ENCODE measurements around the gene SYDE1. TPM values are rescaled to one million over a fixed set of nuclear protein-coding genes. Genes with fewer than 3 reads are reported as not detected.
A peak's percentile ranks its signal among the peaks of the same experiment; 100 is the strongest.

Gene SYDE1
- total RNA-seq, 2 donors from 2014 or later = 42.4 to 44.6 TPM

DNA sequence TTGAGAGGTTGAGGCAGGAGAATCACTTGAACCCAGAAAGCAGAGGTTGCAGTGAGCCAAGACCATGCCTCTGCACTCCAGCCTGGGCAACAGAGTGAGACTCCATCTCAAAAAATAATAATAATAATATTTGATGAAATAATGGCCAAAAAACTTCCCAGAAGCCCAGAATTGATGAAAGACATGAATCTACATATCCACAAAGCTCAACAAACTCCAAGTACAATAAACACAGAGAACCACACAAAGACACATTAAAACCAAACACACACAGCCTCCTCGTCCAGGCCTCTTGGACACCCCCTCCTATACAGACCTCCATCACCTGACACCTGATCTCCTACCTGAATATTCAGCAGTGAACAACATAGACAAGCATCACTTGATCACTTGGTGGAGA lies 3.2 kb upstream of the SYDE1 start:
- intact Hi-C loops (cut with DNase I) = loop anchor here in 1 of 2 donors (5.0 kb wide), 1 partner anchor 358 kb away; the partner anchor contains the start of gene RASAL3
- DNase-seq (ENCODE audit: low spot score) = no peak

DNA sequence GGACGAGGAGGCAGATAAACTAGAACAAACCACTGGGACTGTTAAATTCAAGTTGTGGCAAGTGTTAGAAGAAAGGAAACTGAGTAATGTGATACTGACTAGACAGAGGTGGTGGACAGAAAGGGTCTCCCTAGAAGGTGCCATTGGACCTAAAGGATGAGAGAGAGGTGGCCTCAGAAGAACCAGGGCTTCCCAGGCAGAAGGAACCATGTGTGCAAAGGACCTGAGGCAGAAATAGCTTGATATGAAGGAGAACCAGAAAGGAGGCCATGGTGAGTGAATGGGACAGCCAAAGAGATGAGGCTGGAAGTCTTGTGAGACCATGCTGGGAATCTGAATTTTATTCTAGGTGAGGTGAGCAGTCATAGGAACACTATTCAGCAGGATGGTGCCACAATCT lies 2.8 kb upstream of the SYDE1 start:
- no peak for DNase-seq (ENCODE audit: low spot score)
- intact Hi-C loops (cut with DNase I) = loop anchor here in 1 of 2 donors (5.0 kb wide), 1 partner anchor 358 kb away; the partner anchor contains the start of gene RASAL3

DNA sequence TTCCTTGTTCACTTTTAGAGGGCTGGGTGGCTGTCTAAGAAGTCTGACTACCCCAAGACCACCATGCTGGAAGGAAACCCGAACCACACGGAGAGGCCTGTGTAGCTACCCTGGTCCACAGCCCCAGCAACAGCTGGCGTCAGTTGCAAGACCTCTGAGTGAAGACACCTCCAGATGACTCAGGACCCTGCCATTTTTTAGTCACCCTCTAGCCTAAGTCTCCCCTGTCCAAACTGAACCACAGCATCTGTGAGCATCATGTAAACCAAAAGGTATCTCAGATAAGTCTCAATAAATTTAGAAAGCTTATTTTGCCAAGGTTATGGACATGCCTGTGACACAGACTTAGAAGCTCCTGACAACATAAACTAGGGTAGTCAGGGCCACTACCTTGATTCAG lies 2.2 kb upstream of the SYDE1 start:
- intact Hi-C loops (cut with DNase I) = no loop called here
- no peak for DNase-seq (ENCODE audit: low spot score)

DNA sequence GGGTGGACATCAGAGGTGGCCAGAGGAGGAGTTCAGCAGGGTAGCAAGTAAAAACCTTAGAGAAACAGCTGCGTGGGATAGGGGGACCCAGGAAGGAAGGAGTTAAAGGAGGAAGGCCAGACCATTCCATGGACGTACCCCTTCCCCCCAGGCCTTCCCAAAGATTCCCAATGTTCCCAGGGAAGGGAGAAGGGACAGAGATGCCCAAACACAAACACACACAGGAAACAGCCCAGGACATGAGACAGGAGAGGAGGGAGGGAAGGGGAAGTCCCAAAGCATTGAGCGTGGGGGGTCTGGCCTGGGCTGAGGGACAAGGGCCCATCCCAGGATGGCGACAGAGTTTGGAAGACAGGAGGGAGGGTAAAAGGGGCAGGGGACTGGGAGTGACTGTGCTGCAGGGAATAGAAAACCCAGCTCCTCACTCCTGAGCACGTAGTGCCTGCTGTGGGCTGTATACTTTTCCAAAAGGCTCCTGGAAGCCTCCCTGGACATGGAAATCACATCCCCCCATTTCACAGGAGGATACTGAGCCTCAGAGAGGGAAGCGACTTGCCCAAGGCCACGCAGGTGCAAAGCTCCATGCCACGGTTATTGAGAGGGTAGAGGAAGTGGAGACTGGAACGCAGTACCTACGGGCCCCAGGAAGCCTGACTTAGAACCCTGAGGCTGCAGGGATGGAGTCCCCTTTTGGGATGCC lies 1.1 kb downstream of the SYDE1 start:
- intact Hi-C loops (cut with DNase I) = no loop called here

DNA sequence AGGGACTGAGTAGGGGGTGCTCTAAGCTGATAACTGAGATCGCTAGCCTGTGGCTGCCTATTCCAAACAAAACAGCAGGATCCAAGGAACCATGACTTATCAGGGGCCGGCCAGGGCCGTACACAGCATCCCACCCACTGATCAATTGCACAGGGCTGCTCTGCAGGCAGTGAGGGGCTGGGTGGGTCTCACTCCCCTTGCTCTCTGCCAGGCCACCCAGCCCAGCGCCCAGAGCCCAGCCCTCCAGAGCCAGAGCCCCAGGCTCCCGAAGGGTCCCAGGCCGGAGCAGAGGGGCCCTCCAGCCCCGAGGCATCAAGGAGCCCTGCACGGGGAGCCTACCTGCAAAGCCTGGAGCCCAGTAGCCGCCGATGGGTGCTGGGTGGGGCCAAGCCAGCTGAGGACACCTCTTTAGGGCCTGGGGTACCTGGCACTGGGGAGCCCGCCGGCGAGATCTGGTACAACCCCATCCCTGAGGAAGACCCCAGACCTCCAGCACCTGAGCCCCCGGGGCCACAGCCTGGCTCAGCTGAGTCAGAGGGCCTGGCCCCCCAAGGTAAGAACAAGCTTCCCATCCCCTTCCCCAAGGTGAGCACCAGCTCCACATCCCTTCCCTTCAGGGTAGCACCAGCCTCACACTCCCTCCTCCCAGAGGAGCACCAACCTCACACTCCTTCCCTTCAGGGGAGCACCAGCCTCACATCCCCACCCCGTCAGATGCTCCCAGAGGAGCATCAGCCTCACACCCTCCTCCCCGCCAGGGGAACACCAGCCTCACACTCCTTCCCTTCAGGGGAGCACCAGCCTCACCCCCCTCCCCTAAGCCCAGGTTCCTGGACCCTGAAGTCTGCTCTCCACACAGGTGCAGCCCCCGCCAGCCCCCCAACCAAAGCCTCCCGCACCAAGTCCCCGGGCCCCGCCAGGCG lies 1.9 kb downstream of the SYDE1 start:
- intact Hi-C loops (cut with DNase I) = no loop called here
- DNase-seq (ENCODE audit: low spot score) = no peak

More for the DNA sequence above, 1.1 kb downstream of the SYDE1 start:
- no peak for DNase-seq (ENCODE audit: low spot score)

DNA sequence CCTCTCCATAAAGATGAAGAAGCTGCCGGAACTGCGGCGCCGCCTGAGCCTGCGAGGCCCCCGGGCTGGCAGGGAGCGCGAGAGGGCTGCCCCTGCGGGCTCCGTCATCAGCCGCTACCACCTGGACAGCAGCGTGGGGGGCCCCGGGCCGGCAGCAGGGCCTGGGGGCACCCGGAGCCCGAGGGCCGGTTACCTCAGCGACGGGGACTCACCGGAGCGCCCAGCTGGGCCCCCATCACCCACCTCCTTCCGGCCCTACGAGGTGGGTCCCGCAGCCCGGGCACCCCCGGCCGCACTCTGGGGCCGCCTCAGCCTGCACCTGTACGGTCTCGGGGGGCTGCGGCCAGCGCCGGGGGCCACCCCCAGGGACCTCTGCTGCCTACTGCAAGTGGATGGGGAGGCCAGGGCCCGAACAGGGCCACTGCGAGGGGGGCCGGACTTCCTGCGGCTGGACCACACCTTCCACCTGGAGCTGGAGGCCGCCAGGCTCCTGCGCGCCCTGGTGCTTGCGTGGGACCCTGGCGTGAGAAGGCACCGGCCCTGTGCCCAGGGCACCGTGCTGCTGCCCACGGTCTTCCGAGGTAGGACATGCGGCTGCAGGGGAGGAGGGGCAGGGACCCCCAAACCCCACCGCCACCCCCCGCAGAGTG lies 2.7 kb downstream of the SYDE1 start:
- intact Hi-C loops (cut with DNase I) = loop anchor here in 1 of 2 donors (10.0 kb wide), 1 partner anchor 145 kb away; no protein-coding TSS in a partner anchor
- DNase-seq (ENCODE audit: low spot score) = no peak

DNA sequence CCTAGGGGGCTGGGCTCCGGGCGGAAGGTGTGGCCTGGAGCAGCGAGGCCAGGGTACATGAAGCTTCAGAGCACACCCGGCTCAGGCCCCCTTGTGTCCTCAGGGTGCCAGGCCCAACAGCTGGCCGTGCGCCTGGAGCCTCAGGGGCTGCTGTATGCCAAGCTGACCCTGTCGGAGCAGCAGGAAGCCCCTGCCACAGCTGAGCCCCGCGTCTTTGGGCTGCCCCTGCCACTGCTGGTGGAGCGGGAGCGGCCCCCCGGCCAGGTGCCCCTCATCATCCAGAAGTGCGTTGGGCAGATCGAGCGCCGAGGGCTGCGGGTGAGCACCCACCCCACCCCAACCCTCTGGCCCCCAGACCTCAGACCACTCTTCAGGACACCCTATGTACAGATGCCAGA lies 3.2 kb downstream of the SYDE1 start:
- intact Hi-C loops (cut with DNase I) = loop anchor here in 1 of 2 donors (10.0 kb wide), 1 partner anchor 144 kb away; no protein-coding TSS in a partner anchor
- no peak for DNase-seq (ENCODE audit: low spot score)

DNA sequence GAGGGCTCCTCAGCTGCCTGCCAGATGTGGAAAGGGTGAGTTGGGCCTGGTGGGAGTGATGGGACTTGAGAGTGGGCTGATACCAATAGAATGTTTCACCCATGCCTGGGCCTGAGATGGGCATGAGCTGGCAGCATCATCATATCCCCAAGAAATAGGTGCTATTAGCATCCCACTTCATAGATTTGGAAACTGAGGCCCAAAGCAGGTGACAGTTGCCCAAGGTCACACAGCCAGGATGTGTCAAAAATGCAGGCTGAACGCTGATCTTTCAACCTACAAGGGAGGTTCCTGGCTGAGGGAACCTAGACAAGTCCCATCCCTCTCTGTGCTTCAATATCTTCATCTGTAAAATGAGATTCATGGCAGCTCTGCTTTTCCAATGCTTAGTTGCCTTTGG lies 4.6 kb downstream of the SYDE1 start:
- DNase-seq (ENCODE audit: low spot score) = no peak
- intact Hi-C loops (cut with DNase I) = loop anchor here in 1 of 2 donors (10.0 kb wide), 1 partner anchor 143 kb away; no protein-coding TSS in a partner anchor

DNA sequence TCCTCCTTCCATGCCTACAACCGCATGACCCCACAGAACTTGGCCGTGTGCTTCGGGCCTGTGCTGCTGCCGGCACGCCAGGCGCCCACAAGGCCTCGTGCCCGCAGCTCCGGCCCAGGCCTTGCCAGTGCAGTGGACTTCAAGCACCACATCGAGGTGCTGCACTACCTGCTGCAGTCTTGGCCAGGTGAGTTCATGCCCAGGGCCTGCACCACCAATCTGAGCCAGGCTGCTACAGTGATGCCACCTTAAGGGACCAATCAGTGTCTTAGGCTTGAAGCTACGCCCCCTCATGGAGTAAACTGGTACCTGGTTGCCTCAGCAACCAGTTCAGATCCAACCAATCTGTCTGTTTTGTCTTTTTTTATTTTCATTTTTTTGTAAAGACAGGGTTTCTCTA lies 5.2 kb downstream of the SYDE1 start:
- intact Hi-C loops (cut with DNase I) = loop anchor here in 1 of 2 donors (10.0 kb wide), 1 partner anchor 142 kb away; no protein-coding TSS in a partner anchor
- DNase-seq (ENCODE audit: low spot score) = peak; percentile 67

DNA sequence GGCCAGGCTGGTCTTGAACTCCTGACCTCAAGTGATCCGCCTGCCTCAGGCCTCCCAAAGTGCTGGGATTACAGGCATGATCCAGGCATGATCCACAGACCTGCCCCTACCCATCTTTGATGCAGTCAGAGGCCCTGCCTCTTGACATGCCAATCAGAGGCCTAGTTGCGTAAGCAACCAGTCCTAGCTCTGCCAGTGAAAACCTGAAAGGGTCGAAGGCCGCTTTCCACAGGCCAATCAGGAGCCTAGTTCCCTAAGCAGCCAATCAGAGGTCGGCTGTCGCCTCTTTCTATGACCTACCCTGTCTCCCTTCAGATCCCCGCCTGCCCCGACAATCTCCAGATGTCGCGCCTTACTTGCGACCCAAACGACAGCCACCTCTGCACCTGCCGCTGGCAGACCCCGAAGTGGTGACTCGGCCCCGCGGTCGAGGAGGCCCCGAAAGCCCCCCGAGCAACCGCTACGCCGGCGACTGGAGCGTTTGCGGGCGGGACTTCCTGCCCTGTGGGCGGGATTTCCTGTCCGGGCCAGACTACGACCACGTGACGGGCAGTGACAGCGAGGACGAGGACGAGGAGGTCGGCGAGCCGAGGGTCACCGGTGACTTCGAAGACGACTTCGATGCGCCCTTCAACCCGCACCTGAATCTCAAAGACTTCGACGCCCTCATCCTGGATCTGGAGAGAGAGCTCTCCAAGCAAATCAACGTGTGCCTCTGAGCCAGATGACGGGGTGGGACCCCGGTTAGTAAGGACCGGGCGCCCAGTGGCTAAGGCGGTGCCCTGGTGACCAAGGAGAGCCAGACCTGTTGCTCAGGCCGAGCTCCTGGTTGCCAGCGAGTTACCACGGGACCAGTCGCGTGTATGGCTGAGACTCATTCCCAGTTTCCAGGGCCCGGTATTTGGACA lies 6.3 kb downstream of the SYDE1 start:
- intact Hi-C loops (cut with DNase I) = loop anchor here in 1 of 2 donors (10.0 kb wide), 1 partner anchor 141 kb away; no protein-coding TSS in a partner anchor
- peak; percentile 81 for DNase-seq (ENCODE audit: low spot score)

DNA sequence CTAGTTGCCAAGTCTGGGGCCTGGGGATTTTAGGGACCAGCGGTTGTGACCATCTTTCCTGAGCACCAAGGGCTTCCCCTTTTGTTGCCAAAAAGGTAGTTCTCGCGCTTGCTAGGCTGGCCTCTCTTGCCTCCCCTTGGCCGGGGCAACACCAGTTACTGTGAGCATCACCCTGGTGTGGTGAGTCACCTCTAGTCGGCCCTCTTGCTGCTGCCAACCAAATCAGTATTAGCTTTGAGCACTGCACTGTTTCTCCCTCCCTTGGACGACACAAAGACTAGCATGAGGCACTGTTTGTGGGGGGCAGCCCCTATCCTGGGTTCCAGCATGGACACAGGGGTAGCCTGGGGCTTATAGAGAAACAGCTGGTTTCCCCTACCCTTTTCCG lies 6.9 kb downstream of the SYDE1 start:
- intact Hi-C loops (cut with DNase I) = loop anchor here in 1 of 2 donors (10.0 kb wide), 1 partner anchor 141 kb away; no protein-coding TSS in a partner anchor
- peak; percentile 82 for DNase-seq (ENCODE audit: low spot score)

DNA sequence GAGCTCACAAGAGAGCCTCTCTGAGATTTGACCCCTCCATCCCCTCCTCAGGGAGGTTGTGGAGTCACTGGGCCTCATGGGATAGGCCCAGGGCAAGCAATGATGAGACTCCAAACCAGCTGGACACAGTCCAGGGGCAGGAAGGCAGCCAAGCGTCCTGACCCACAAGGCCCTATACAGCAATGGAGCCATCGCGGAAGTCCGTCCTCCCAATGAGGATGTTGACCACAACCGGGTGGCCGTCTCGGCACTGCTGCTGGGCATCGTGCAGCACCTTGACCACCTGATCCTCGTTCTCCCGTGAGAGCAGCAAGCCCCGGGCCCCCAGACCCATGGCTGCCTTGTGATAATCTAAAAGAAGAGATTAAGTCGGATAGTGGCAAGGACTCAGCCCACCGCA lies 7.9 kb downstream of the SYDE1 start:
- intact Hi-C loops (cut with DNase I) = loop anchor here in 1 of 2 donors (10.0 kb wide), 1 partner anchor 140 kb away; no protein-coding TSS in a partner anchor
- peak; percentile 92 for DNase-seq (ENCODE audit: low spot score)

DNA sequence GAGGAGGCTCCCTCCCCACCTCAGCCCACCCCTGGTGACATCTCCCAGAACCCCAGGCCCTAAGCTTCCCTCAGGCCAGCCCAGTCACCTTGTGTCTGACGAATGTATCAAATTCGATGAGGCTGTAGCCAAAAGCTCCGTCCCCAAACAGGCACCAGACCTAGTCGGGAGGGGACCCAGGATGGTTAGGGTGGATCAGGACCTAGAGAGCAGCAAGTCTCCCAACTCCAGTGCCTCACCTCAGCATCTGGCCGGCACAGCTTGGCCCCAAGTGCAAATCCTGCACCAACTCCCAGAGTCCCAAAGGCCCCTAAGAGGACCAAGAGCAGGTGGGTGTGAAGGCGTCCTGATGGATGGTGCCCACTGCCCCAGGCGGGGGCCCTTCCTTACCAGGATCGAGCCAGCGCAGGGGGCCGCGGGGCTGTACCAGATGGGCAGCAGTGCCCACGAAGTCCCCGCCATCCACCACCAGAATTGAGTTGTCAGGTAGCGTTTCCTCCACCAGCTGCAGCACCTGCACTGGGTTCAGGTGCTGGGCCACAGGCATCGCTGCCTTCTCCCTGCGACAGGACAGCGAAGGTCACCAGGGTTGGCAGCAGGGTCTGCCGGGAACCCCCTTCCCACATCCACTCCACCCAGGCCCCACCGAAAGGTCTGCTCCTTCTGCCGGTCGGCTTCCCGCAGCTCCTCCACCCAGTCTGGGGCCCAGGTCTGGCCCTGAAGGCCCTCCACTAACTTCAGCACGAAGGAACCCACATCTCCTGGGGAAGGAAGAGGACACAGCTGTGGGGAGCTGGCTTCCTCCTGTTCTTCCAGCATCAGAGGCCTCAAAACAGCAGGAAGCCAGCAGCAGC lies 8.8 kb downstream of the SYDE1 start:
- intact Hi-C loops (cut with DNase I) = loop anchor here in 1 of 2 donors (10.0 kb wide), 1 partner anchor 139 kb away; no protein-coding TSS in a partner anchor
- peak; percentile 71 for DNase-seq (ENCODE audit: low spot score)

DNA sequence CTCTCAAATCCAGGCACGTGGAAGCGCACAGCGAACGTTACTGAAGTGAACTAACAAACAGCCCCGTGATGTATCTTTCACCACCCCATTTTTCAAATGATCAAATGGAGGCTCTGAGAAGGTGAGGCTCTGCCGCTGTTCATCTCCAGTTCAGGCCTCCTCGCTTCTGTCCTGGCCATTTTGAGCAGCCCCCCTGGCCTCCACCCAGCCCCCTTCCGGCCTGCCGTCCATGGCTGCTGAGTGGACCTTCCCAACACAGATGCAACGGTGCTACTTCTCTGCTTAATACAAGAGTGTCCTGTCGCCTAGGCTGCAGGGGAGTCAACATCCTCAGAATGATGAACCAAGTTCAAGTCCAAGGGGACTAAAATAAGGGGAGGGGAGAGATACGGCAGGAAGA lies 9.7 kb downstream of the SYDE1 start:
- intact Hi-C loops (cut with DNase I) = loop anchor here in 1 of 2 donors (10.0 kb wide), 1 partner anchor 138 kb away; no protein-coding TSS in a partner anchor
- peak; percentile 55 for DNase-seq (ENCODE audit: low spot score)

DNA sequence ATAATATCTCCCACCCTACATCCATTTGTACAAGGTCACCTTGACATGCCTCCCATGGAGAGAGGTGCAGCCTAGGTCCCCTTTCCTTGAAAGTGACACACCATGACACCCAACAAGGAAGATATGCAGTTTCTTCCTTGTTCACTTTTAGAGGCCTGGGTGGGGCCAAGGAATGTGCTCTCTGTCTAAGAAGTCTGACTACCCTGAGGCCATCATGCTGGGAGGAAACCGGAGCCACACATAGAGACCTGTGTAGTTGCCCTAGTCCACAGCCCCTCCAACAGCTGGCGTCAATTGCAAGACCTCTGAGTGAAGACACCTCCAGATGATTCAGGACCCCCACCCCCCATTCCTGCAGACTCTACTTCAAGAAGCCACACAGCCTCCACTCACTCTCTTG lies 11.0 kb downstream of the SYDE1 start:
- intact Hi-C loops (cut with DNase I) = loop anchor here in 1 of 2 donors (10.0 kb wide), 1 partner anchor 137 kb away; no protein-coding TSS in a partner anchor
- DNase-seq (ENCODE audit: low spot score) = peak; percentile 68

DNA sequence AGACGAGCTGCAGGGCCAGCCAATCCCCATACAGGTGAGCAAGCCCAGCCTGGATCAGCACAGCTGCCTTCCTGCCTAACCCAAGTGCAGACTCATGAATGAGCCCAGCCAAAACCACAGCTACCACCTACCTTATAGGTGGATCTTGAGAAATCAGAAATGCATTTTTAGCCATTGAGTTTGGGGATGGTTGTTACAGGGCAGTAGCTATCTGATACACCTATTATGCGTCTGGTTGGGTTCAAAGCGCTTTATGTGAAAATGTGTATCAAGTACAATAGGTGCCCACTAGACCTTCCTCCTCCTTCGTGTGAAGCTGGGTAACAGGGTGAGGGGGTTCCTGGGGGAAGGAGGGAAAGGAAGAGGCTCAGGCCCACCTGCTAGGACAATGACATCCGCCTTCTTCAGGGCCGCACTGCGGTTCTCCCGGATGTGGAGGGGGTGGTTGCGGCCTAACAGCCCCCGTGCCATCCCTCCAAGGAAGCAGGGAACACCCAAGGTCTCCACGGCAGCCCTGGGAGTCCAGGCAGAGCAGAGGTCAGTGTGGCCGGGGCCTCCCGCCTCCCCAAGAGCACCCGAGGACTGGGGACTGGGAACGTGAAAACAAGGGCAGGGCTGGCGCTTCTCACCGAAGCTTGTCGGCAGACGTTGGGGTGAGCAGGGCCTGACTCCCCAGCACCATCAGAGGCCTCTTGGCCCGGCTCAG lies 11.7 kb downstream of the SYDE1 start:
- intact Hi-C loops (cut with DNase I) = loop anchor here in 1 of 2 donors (10.0 kb wide), 1 partner anchor 136 kb away; no protein-coding TSS in a partner anchor
- peak; percentile 80 for DNase-seq (ENCODE audit: low spot score)
